HG03342 (cell line): ENCODE data around the gene CLCN7.
A peak's percentile ranks its signal among the peaks of the same experiment; 100 is the strongest.

Experiments used
- ATAC-seq: cut with Tn5 transposase; IDR thresholded peaks from one replicate; pipeline ENCODE4 v1.9.1; 2021; ENCODE audit warnings: mild to moderate bottlenecking, moderate library complexity; ENCODE audit not compliant: unreplicated experiment

CLCN7 gene

DNA sequence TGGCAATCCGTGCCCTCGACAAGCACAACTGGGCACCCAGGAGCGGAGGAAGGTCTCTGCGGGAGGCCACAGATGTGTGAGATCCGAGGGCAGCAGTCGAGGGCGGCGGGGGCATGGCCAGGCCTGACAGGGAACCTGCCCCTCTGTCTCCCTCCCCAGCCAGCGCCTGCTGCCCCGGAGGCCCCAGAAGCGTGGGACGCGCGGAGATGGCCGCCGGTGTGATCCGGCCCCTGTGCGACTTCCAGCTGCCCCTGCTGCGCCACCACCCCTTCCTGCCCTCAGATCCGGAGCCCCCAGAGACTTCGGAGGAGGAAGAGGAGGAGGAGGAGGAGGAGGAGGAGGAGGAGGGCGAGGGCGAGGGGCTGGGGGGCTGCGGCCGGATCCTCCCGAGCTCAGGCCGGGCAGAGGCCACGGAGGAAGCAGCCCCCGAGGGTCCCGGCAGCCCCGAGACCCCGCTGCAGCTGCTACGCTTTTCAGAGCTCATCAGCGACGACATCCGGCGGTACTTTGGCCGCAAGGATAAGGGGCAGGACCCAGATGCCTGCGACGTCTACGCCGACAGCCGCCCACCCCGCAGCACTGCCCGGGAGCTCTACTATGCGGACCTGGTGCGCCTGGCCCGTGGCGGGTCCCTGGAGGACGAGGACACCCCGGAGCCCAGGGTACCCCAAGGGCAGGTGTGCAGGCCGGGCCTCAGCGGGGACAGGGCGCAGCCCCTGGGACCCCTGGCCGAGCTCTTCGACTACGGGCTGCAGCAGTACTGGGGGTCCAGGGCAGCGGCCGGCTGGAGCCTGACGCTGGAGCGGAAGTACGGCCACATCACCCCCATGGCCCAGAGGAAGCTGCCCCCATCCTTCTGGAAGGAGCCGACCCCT, 42.2 kb downstream of the CLCN7 start:
- no peak for ATAC-seq

DNA sequence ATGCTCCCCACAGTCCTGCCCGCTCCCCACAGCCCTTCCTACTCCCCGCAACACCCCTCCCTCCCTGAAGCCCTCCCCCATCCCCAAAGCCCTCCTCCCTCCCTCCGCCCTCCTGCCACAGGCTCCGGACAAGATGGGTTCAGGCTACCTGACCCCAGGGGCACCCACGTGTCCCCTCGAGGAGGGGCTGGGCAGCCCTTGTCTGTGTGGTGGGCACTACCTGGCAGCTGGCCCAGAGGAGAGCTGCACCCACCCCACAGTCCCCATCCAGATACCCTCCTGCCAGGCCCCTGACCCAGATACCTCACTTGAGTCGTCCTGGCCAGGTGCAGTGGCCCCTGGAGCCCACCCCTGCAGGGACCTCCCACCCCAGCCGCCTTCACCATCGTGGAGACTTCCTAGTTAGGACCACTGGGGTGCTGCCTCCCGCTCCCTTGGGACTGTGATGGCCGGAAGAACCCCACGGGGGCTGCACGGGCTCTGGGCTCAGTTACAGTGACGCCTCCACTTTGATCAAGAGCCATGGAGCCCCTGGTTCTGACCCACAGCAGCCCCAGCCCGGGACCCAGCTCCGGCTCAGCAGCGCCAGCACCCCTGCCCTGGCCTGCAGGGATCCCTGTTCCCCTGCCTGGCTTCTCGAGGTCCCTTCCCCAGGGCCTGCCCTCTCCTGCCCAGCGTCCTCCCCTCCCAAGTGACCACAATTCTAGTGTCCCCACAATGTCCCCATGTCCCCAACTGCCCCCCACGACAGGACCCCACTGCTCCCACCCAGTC, 43.1 kb downstream of the CLCN7 start:
- no peak for ATAC-seq

DNA sequence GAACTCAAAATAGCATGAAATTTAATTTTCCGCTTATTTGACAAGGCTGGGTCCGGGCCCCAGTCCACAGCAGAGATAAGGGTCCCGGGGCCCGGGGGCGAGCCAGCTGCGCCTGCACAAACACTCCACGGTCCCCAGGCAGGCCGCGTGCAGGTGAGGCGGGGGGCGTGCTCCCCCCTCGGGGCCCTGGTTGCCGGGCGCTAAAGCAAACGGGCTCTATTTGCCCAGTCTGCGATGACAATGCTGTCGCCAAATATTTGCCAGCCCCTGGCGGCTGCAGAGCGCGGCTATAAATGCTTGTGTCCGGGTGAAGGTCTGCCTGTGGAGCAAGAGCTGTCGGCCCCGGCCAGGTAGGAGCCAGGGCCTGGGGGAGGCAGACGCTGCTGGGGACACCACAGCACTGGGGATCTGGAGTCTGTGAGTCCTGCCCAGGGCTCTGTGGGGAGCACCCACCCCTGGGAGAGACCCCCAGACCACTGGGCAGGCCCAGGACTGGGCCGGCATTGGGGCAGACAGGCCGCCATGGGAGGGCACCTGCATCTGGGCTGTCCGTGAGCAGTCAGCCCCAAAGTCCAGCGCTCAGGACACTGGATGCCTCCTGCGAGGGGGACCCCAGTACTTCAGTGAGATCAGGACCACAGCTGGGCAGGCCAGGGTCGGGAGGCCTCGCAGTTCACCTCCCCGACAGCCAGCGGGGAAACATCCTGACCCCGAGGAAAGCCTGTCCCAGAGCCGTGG, 43.9 kb downstream of the CLCN7 start, which contains the start of gene PERCC1:
TSS of gene PERCC1 (plus strand) at position 320 of the 738 bp plus-strand sequence. CDS start 1,516 bp downstream, outside the sequence.
- no peak for ATAC-seq

DNA sequence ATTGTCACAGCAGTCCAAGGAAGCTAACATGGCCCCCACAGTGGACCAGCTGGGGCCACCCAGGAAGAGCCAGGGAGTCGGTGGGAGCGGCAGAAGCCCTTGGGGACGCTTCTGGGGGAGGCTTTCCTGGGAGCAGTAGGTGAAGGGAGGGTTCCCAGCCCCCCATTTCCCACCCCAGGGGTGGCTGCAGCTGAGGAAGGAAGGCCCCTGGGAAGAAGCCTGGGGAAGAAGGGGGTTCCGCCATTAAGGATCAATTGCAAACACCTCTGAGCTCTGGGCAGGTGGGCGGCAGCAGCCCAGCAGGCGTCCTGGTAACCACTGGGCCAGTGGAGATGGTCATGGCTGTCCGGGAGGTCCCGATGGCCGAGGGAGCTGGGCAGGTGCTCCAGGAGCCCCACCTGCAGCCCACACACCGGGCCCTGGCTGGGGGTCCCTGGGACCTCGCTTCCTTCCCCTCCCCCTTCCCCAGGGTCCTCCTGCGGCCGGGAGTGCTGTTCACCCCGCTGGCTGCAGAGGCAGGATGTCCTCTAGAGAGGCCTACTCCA, 44.5 kb downstream of the CLCN7 start:
- ATAC-seq: no peak

DNA sequence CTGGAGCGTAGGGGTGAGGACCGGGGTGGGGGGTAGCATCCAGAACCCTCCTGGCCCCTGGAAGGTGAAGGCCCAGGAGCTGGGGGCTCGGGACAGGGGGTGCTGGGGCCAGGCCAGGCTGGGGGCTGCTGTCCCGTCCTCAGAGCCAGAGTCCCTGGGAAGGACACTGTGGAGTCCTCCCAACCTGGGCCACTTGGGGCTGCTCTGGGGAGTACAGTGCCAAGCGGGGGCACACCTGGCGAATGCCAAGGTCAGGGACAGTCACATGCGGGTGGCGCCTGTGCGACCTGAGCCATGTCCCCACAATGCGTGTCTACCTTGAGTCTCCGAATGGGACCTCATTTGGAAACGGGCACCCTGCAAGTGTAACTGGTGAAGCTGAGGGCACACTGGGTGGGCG, 45.2 kb downstream of the CLCN7 start:
- no peak for ATAC-seq

DNA sequence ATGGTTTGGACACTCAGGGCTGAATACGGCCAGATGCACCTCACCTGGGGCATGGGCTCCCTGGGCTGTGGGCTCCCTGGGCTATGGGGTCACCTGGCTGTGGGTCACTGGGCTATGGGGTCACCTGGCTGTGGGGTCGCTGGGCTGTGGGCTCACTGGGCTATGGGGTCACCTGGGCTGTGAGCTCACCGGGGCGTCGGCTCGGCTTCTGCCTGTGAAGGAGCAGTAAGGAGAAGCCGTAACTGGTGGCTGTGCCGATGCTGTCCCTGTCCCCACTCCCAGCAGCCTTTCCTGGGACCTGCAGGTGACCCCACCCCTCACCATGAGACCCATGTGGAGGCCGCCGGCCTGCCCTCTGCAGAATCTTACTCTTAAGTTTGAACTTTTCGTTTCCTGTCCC, 45.8 kb downstream of the CLCN7 start:
- ATAC-seq: no peak

DNA sequence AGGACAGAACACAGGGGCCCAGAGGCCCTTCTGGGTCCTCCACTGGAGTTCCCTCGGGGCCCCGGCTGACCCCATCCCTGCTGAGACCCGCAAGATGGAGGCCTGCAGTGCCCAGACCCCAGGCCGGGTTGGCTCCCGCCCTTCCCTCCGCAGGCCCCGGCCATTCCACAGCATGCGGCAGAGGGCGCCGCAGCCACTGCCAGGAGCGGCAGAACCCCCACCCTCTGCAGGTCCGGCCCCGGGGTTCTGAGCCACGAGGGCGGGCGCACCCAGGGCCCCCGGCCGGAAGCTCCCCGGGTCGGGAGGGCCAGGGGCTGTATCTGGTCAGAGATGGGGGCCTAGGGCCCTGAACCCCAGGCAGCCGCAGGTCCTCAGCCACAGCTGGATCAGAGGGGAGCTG, 46.3 kb downstream of the CLCN7 start:
- no peak for ATAC-seq

DNA sequence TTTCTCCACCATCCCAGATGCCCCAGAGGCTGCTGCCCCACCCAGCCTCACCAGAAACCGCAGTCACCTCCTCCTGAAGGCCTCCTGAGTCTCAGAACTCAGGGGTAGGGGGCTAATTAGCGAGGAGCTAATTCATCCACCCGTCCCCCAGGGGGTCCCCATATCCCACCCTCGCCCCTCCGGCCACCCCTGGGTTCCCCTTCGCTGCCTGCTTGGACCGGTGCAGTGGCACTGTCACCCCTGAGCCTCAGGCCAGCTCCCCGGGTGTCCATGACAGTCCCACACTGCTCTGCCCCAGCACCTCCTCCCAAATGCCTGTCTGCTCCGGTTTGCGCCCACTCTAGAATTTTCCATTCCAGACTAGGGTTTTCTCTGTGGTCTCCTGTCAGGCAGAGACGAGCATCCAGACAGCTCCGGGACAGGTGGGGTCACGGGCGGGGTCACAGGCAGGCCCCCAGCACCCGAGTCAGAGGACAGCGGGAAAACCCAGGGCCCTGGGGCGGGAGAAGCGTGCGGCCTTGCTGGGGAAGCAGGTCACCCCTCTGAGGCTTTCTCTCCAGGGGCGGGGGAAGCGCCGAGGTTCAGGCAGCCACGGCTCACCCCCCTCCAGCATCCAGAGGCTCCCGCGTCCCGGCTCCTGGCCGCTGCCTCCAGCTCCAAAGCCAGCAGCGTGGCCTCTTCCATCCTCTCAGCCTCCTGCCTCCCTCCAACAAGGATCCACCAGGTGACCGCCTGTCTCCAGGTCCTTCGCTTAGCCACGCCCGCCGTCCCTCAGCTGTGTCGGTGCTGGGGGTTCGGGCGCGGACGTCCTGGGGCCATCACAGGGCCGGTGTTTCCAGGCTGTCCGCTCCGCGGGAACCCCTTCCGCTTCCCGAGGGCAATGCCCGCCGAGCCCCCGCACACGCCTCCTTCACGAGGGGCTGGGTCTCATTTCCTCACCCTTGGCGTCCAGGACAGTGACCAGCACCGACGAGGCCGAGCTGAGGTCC, 47.1 kb downstream of the CLCN7 start:
- no peak for ATAC-seq

DNA sequence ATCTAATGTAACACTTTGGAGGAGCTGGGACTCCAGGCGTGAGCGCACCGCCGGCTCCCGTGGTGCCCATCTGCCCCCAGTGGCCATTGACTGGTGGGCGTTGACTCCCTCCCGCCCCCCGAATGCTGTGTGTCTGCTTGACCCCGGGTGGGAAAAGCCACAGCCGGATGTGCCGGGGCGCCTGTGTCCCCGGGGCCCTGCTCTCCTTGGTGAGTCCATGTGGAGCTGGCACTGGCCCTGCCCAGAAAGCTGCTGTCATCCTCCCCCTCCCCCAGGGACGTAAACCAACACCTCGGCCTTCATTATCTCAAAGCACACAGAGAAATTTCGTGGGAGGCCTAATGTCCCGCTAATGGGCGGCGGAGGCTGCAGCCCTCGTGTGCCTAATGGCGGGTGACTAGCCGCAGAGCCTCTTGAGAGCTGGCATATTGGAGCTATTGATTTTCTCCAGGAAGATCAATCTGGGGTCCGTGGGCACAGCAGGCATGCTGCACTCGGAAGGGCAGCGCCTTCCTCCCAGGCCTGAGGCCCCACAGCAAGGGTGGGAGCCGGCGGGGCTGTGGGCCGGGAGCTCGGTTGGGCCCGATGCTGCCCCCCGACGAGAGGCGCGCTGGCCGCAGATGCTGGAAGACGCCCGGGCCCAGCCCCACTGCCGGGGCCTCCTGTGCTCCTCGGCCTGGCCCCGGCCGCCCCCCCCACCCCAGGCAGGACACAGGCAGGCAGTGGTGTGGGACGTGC, 47.9 kb downstream of the CLCN7 start:
- ATAC-seq: no peak

DNA sequence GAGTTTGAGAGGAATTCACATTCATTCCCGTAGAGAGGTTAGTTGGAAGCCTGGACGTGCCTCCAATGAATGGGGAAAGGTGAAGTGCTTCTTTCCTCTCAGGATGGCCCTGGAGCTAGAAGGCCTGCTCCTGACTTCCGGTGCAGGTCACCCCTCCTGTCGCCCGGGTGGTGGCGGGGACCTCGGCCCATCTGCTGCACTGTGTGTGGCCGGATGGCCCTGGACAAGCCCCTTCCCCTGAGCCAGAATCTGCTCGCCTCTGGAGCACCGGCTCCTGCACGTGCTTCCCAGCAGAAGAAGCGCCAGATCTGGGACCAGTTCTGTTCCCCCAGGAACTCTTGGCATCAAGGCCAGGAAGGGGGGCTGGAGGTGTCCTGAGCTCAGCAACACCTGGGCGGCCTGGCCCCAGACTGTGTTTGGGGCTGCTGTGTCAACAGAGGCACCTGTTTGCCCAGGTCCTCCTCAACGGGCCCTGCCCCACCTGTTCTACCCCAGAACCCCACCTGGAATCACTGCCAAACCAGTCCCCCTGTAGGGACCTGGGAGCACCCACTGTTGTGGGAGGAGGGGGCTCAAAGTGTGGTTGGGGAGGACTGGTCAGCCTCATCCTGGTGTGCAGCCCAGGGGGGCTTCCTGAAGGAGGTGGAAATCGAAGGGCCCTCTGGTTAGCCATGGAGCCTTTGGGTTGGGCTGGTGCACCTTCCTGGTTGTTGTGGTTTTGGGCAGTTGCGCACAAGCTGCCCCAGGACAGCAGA, 49.0 kb downstream of the CLCN7 start:
- no peak for ATAC-seq

DNA sequence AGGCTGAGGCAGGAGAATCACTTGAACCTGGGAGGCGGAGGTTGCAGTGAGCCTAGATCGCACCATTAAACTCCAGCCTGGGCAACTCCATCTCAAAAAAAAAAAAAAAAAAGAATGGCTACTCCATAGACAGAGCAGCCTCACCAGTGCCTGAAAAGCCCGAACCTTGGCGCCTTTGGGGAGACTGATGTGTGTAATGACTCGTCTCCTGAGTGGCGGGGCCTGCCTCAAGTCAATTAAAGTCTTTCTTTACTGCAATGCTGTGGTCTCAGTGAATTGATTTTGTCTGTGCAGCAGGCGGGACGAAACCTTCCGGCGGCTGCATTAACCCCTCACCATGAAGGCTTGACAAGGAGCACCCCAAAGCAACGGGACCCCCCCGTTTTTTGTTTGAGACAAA, 50.8 kb downstream of the CLCN7 start:
- no peak for ATAC-seq

DNA sequence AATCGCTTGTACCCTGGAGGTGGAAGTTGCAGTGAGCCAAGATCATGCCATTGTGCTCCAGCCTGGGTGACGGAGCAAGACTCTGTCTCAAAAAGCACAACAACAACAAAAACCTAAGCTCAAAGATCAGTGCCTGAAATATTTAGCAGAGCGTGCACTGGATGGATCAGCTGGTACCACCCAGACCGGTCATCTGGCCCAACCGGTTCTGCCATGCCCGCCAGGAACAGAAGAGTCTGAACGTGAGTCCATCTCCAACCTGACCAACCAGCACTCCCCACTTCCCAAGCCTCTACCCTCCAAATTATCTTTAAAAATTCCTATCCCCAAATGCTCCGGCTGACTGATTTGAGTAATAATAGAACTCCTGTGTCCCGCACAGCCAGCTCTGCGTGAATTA, 52.8 kb downstream of the CLCN7 start:
- no peak for ATAC-seq

DNA sequence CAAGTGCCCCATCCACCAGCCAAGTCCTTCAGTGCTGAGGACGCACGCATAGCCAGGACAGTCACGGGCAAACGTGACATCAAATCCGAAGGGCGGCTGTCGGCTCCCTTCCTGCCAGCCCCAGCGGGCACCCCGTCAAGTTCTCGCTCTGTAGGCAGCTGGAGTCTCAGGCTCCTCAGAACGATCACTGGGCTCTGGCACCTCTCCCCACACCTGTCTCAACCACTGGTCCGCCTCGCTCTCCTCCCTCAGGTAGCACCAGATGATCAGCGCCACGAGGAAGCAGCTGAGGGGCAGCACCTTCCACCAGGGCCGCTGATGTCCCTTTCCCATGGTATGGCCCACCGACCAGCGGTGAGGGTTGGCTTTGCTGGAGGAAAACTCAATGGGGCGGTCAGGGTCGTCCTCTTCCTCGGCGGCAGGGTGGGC, 54.7 kb downstream of the CLCN7 start:
- ATAC-seq: peak; percentile 8

DNA sequence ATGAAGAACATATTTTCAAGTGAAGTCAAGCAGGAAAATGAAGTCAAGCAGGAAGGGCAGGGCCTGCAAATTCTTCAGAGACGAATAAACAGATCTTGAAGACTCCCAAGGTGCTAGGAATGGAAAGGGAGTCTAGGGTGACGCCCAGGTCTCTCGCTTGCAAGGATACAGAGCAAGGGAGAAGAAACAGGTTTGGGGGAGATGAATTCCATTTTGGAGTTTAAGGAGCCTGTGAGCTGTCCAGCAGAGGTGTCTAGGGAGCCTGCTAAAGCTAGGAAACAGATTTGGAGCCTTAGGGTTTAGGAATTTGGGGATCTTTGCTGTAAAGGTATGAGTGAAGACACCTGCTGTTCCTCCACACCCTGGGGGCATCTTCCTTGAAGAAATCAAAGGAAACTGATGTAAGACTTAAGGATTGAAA, 58.3 kb downstream of the CLCN7 start:
- ATAC-seq: no peak

DNA sequence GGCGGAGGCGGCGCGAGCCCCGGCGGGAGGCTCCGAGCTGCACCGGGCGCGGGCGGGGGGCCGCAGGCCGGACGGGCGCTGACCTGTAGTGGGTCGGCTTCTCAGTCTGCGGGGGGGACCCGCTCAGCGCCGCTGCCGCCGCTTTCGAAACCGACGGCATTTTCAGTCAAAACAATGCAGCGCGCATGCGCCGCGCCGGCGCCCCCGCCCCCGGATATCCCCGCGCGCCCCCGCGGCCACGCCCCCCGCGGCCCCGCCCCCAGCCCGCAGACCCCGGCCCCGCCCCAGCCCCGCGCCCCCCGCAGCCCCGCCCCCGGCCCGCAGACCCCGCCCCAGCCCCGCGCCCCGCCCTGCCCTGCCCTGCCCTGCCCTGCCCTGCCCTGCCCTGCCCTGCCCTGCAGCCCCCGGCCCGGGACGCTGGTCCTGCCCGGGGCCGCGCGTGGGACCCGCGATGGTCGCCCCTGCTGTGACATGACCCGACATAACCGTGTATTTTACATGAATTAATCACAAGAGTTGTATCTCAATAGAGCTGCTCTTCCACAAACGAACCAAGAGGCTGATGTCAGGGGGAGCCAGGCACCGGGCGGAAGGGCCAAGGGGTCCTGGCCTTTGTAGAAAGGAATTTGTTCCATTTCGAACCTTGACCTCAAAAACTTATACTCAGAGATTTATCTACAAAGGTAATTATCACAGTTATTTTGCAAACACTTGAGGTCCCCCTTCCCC, 60.1 kb downstream of the CLCN7 start, which contains the start of gene UNKL:
TSS of gene UNKL (minus strand) at position 173 of the 729 bp plus-strand sequence. CDS start at position 160, 13 bp downstream.
- peak; percentile 39 for ATAC-seq

DNA sequence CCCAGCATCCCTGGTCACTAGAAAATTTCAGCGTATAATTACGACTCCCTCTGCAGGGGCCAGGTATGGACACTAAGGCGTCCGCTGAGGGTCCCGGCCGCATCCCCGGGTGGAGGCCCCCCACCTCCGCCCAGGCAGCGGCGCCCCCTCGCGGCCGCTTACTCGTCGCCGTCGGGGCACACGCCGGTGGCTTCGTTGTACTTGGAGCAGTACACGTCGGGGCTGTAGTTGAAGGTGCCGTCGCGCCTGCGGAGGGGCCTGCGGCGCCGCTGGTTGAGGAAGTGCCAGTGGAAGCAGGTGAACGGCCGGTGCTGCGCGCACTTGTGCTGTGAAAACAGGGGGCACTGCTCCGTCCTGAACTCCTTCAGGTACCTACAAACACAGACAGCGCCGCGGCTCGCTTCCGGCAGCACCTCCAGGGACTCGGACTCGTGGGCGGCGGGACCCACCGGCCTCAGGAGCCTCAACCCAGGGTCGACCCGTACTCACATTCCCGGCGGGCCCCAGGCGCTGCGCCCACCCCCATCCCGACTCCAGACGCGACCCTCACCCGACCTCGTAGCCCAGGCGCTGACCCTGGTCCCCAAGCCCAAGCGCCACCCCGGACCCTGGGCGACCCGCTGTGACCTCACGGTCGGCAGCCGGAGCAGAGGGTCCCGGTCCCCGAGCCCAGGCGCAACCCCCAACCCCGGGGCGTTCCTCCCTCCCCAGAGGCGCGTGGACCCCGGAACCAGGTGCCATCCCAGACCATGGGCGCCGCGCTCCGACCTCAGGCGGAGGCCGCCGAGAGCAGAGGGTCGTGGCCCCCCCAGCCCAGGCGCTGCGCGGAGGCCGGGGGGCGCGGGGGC, 60.9 kb downstream of the CLCN7 start:
- peak; percentile 29 for ATAC-seq

DNA sequence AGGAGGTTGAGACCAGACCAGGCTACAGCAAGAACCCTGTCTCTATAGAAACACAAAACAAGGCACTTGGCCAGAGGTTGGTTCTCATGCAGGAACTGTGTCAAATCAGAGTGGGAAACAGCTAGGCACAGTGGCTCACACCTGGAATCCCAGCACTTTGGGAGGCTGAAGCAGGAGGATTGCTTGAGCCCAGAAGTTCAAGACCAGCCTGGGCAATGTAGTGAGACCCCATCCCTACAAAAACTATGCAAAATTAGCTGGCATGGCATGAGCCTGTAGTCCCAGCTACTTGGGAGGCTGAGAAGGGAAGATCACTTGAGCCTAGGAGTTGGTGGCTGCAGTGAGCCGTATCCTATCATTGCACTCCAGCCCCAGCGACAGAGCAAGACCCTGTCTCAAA, 62.0 kb downstream of the CLCN7 start:
- ATAC-seq: no peak
